Activated CD4-positive, alpha-beta T cell treated with anti-CD3 and anti-CD28 coated beads for 1 hour (primary cell): ENCODE results near the gene AP1G1.
"Not testable (repeated sequence)": the region's sequence is repeated elsewhere in the genome, so short reads cannot be mapped to it uniquely, and the experiment has no call there.

Experiments used
- DNase-seq: peaks from one replicate; pipeline ENCODE4 v3.0.0-alpha.2; 2020

Gene AP1G1

GRCh38 chr16:71807905-71808592 is 585 bp downstream of the AP1G1 start:
- peak; percentile 32 for DNase-seq

DNA sequence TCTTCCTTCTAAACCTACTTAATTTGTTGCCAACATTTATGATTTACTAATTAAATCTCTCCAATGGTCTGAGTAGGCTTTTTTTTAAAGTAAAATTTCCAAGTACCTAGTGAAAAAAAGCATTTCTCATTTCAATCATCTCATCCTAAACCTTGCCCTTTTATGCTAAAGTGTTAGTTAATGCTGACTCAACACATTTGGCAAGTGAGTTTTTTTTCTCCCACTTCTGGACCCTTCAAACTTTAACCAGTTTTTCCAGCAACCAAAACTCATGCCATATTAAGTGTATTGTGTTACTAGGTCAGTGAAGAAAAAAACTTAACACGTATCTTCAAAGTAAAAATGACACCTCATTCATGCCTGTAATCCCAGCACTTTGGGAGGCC is 5.3 kb downstream of the AP1G1 start:
- DNase-seq = no peak

DNA sequence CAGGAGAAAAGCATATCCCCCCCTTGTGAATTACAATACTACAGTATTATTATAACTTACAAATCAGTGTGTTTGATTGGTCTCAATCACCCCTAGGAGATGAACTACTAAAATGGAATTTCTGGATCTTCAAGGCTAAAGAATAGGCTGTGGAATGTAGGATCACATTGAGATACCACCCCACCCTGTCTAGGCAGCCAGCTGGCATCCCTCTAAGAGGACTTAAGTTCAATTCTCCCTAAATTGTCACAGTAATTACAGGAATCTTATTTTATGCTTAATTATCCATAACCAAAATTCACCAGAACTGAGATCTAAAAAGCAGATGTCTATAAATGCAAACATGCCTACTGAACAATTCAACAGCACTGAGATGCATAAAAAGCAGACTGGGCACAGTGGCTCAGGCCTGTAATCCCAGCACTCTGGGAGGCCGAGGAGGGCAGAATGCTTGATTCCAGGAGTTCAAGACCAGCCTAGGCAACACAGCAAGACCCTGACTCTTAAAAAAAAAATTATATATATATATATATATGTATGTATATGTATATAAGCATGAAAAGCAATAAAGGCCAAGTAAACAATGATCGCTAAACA is 12.0 kb downstream of the AP1G1 start:
- no peak for DNase-seq

- DNase-seq = no peak
Measured at GRCh38 chr16:71794943-71795342, 13.7 kb downstream of the AP1G1 start.

- no peak for DNase-seq
Measured at GRCh38 chr16:71794018-71794417, 14.6 kb downstream of the AP1G1 start.

DNA sequence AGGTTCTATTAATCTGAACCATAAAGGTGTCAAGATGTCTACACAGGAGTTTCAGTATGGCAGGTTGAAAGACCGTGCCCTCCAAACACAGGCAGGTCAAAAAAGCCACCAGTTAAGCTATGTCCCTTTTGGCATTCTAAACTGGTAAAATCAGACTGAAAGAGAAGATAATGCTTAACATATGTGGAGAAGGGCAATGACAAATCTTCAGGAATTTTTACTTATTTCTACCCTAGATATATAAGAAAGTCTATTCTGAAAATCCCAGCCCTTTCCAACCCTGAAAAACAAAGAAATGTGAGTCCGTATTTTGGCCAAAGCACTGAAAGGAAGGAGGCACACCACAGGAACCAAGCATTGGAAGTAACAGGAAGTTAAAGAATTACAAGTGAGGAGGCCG is 16.5 kb downstream of the AP1G1 start:
- DNase-seq = no peak

- not testable (repeated sequence) for DNase-seq
Measured at GRCh38 chr16:71790329-71790728, 18.3 kb downstream of the AP1G1 start.

DNA sequence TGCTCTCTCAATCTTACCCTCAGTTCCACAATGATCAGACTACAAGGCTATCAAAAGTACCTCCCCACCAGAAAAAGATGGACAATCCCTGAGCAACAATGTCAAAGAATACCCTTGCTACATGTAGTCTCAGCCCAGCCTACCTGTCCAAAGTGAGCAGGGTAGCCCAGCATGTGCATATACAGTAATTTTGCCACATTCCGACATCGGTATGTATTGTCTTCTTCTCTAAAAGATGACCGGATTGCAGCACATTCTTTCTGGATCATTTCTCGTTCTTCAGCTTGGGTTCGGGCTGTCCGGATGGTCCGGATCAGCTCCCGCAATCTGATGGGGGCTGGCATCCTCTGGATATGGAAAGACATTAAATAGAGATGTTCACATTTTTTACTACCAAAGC is 19.5 kb downstream of the AP1G1 start:
- no peak for DNase-seq

DNA sequence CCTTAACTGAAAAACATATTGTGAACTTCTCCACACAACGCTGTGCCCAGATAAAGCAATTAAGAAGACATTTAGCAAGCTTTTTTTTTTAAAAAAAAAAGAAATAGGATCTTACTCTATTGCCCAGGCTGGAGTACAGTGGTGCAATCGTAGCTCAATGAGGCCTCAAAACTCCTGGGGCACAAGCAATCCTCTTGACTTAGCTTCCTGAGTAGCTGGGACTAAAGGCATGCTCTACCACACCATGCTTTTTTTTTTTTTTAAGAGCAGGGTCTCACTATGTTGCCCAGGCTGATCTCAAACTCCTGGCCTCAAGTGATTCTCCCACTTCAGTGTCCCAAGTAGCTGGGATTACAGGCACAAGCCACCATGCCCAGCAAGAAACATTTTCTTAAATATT is 20.1 kb downstream of the AP1G1 start:
- no peak for DNase-seq

DNA sequence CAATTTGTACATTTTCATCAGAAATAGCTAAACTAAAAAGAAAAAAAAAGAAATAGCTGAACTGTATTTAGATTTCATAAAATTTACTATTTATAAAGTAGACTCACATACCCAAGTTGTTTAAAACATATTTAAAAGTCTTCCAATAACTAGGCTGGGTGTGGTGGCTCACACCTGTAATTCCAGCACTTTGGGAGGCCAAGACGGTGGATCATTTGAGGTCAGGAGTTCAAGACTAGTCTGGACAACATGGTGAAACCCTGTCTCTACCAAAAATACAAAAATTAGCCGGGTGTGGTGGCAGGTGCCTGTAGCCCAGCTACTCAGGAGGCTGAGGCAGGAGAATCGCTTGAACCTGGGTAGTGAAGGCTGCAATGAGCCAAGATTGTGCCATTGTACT is 23.5 kb downstream of the AP1G1 start:
- DNase-seq = not testable (repeated sequence)

- DNase-seq = no peak
Measured at GRCh38 chr16:71784093-71784492, 24.5 kb downstream of the AP1G1 start.

DNA sequence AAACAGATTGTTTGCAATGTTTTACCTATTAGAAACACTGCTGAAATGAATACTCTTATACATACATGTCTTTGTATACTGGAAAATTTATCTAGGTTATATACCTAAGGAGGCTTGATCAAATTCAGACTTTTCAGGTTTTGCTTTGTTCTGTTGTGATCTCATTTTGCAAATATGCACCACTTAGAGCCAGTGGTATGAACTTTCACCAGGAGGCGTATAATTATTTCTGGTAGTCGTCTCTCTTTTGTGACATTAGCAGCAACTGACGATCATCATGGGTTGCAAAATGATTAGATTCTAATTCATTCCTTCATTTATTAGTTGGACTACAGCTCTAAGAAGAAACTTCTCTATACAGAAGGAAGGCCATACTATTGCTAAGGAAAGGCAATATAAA is 26.9 kb downstream of the AP1G1 start:
- no peak for DNase-seq

DNA sequence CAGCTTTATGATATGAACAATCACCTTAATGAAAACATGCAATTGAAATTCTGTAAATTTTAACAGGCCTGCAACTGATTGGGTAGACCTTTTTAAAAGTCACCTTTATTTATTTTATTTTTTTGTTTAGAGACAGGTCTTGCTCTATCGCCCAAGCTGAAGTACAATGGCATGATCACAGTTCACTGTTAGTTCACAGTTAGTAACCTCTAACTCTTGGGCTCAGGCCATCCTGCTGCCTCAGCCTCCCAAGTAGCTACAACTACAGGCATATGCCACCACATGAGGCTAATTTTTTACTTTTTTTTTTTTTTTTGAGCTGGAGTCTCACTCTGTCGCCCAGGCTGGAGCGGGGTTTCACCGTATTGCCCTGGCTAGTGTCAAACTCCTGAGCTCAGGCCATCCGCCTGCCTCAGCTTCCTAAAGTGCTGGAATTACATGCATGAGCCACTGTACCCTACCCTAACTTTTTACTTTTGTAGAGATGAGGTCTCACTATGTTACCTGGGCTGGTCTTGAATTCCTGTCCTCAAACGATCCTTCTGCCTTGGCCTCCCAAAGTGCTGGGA is 28.0 kb downstream of the AP1G1 start:
- no peak for DNase-seq

GRCh38 chr16:71778780-71779179 is 29.9 kb downstream of the AP1G1 start:
- no peak for DNase-seq

DNA sequence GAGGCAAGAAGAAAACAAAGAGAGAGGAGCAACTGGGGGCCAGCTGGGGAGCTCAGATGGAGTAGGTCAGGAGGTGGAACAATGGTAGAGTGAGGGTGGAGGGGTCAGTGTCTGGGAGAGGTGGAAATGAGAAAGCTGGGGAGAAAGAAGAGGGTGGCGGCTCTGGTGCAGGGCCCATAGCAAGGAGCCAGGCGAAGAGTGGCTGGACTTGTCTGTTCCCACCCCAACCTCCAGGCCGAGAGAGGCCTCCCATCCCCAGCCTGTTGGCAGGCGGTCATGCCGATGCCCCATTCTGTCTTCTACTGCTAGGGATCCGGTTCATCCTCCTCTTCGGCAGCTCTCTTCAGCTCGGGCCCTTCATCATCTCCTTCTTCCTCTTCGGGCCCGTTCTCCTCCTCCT is 31.3 kb downstream of the AP1G1 start:
- DNase-seq = no peak

DNA sequence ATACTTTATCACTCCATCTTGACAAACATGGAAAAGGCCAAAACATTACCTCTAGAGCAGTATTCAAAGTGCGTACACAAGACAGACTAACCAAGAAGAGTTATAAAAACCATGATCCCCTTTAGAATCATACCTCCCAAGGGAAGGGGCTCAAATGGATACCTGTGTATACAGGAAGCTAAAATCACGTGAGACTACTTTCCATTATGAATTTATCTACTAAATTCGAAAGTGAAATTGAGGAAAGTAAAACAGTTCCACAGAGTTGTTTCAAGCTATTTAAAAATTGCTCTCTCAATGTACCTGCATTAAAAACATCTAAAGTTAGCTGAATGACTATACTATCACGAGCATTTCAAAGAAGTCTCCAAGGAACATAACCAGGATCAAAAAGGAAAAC is 32.7 kb downstream of the AP1G1 start:
- no peak for DNase-seq

GRCh38 chr16:71771571-71771970 is 37.1 kb downstream of the AP1G1 start:
- DNase-seq = no peak

GRCh38 chr16:71769222-71769621 is 39.4 kb downstream of the AP1G1 start:
- DNase-seq = no peak

DNA sequence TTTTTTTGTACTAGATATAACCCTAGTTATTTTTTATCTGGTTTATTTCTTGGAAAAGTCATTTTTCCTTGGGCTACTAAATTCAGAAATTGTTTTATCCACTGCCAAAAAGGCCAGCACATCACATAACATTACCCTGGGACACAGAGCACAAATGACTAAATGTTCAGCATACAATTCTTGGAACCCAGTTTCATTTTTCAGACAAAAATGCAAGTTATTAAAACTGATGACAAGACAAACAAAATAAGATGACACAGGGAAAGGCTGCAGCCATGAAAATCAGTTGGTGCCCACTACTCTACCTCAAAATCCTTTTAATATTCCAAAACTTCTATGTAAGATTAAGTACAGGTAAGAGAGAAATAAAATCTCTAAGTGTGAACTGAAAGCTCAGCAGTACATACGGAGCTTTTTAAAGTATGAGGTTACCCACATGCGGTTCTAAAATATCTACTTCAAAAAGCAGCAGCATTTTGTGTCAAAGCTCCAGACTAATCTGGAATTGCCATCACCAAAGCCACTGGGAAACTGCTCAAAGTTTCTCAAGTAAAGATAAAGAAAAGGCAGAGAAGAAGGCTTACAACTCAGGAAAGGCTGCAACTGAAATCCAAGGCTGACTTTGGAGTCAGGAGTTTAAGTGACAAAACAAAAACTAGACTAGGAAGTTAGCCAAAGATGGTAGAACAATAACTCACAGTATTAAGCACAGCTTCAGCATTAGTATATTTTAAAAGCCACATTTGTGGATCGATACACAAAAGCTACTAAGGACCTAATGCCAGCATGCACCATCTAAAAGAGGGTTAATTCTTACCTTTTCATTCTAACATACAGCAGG is 41.4 kb downstream of the AP1G1 start:
- no peak for DNase-seq

GRCh38 chr16:71762186-71762585 is 46.4 kb downstream of the AP1G1 start:
- DNase-seq = no peak

DNA sequence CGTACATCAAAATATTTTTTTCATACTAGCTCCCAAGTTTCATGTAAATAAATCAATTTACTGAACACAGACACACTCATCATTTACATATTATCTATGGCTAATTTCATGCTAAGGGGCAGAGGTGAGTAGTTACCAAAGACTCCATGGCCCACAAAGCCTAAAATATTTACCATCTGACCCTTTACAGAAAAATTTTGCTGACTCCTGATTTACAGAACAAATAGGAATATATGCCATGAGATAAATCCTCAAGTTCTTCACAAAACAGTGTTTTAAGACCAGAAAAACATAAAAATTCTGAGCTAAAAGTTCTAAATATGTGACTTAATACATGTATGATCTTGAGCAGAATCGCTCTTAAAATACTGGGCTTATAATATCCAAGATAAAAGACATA is 47.5 kb downstream of the AP1G1 start:
- DNase-seq = no peak

DNA sequence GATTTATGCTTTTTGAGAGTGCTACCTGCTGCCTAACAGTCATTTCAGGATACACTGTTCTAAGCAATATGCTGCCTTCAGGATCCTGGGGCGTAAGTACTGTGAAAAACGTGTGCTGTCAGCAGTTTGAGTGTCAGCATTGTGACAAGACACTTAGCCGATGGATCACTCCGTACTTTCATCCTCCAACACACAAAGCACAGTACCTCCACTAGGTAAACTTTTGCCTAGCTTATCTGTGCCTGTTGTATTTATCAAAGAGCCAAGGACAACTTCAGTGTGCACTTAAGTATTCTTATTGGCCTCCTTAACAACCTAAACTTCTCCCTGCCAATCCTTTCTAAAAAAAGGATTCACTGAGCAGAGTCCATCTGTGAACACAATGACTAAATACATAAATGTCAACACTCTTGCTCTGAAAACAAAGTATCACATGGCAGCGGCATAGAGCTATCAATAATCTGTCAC is 50.3 kb downstream of the AP1G1 start:
- DNase-seq = no peak

DNA sequence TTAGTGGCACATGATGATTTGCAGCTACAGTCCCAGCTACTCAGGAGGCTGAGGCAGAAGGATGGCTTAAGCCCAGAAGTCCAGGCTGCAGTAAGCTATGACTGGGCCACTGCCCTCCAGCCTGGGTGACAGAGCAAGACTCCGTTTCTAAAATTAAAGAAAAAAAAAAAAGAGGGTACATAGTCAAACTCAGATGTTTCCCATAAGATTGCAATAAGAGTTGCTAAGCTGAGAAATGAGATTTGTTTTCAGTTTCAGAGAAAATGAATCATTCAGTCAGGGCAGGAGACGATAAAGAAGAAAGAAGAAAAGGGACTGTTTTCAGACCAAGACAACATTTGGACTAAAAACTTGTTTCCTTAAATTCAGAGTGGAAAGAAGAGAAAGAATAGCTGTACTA is 54.0 kb downstream of the AP1G1 start:
- no peak for DNase-seq

DNA sequence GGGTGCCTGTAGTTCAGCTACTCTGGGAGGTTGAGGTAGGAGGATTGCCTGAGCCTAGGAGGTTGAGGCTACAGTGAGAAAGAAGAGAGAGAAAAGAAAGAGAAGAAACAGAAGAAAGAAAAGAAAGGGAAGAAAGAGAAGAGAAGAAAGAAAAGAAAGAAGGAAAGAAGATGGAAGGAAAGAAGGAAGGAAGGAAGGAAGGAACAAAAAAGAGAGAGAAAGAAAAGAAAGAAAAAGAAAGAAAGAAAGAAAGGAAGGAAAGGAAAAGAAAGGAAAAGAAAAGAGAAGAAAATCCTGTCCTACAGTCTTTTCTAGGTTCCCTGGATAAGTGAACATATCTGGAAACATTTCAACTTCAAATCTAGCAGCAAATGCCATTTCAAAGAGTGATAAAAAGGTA is 54.5 kb downstream of the AP1G1 start:
- DNase-seq = no peak
